GM21360 (cell line): ENCODE measurements around the gene ZBTB12.
"Not testable (repeated sequence)": the region's sequence is repeated elsewhere in the genome, so short reads cannot be mapped to it uniquely, and the experiment has no call there.

Source experiments
- ATAC-seq: cut with Tn5 transposase; IDR thresholded peaks from one replicate; pipeline ENCODE4 v1.9.1; 2021; ENCODE audit warnings: mild to moderate bottlenecking, moderate library complexity; ENCODE audit not compliant: unreplicated experiment

Gene ZBTB12

GRCh38 chr6:31877125-31877650, 24.7 kb downstream of the ZBTB12 start:
- ATAC-seq: no peak

GRCh38 chr6:31876357-31876756, 25.5 kb downstream of the ZBTB12 start:
- no peak for ATAC-seq

GRCh38 chr6:31875877-31876276, 26.0 kb downstream of the ZBTB12 start:
- ATAC-seq: no peak

- no peak for ATAC-seq
Measured at GRCh38 chr6:31874836-31875572, 26.9 kb downstream of the ZBTB12 start.

- ATAC-seq: no peak
Measured at GRCh38 chr6:31874084-31874670, 27.7 kb downstream of the ZBTB12 start.

GRCh38 chr6:31871046-31871659, 30.7 kb downstream of the ZBTB12 start:
- no peak for ATAC-seq

GRCh38 chr6:31870385-31870921, 31.4 kb downstream of the ZBTB12 start:
- ATAC-seq: no peak

- no peak for ATAC-seq
Measured at GRCh38 chr6:31869343-31869742, 32.5 kb downstream of the ZBTB12 start.

GRCh38 chr6:31868658-31868971, 33.3 kb downstream of the ZBTB12 start:
- ATAC-seq: not testable (repeated sequence)

GRCh38 chr6:31865205-31866118, 36.4 kb downstream of the ZBTB12 start:
- no peak for ATAC-seq

- no peak for ATAC-seq
Measured at GRCh38 chr6:31864818-31865204, 37.1 kb downstream of the ZBTB12 start.

- ATAC-seq: not testable (repeated sequence)
Measured at GRCh38 chr6:31864123-31864562, 37.7 kb downstream of the ZBTB12 start.

GRCh38 chr6:31862344-31863235, 39.3 kb downstream of the ZBTB12 start, which contains the start of gene NEU1:
NEU1 (minus strand) TSS chr6:31862821; CDS start chr6:31862776, 45 bp downstream.
- peak; percentile 84 for ATAC-seq

GRCh38 chr6:31861919-31862343, 40.0 kb downstream of the ZBTB12 start:
- ATAC-seq: no peak

- ATAC-seq: no peak
Measured at GRCh38 chr6:31861150-31861549, 40.7 kb downstream of the ZBTB12 start.

- ATAC-seq: no peak
Measured at GRCh38 chr6:31860349-31860748, 41.5 kb downstream of the ZBTB12 start.

- no peak for ATAC-seq
Measured at GRCh38 chr6:31859923-31860322, 42.0 kb downstream of the ZBTB12 start.

GRCh38 chr6:31858707-31859106, 43.2 kb downstream of the ZBTB12 start:
- no peak for ATAC-seq

GRCh38 chr6:31857774-31858173, 44.1 kb downstream of the ZBTB12 start:
- ATAC-seq: not testable (repeated sequence)
